Right lobe of liver (tissue), 6 donors: ENCODE data around the gene CLIC5. TPM values are rescaled to one million over a fixed set of nuclear protein-coding genes. Genes with fewer than 3 reads are reported as not detected.

Experiments
- ATAC-seq, 4 donors: fragments of 200-7000 bp; cut with Tn5 transposase; one replicate each; pipeline ENCODE4 v1.9.1; 2020; ENCODE audit warnings: mild to moderate bottlenecking in 4 of 4, moderate library complexity in 4 of 4
- DNase-seq, 3 donors: peaks; one replicate each; pipeline ENCODE4 v3.0.0-alpha.2; 2020
- H3K27ac ChIP-seq, 3 donors: fragments of 200-600 bp; one replicate each; pipeline ENCODE4 v1.8.0; 2022
- H3K27me3 ChIP-seq, 2 donors: fragments of 200-600 bp; one replicate each; pipeline ENCODE4 v1.8.0; 2022
- H3K36me3 ChIP-seq, 4 donors: fragments of 200-600 bp; sonication (generic) in 1 of 4; one replicate each; pipeline versions ENCODE4 v1.5.1 to v1.8.0; 2017 to 2022; ENCODE audit warnings: control low read depth in 1 of 4
- H3K4me1 ChIP-seq, 4 donors: fragments of 200-600 bp; sonication (generic) in 1 of 4; one replicate each; pipeline versions ENCODE4 v1.5.1 to v1.8.0; 2017 to 2022; ENCODE audit warnings: control low read depth in 1 of 4
- H3K4me3 ChIP-seq, 3 donors: fragments of 200-600 bp; one replicate each; pipeline ENCODE4 v1.8.0; 2022
- H3K9me3 ChIP-seq, 4 donors: fragments of 200-600 bp; sonication (generic) in 1 of 4; one replicate each; pipeline versions ENCODE4 v1.5.1 to v1.8.0; 2017 to 2022; ENCODE audit warnings: control low read depth in 1 of 4
- POLR2A ChIP-seq: fragments of 450-650 bp; IDR thresholded peaks from one replicate; pipeline ENCODE4 v1.6.1; 2017; ENCODE audit warnings: antibody characterized with exemption, mild to moderate bottlenecking
- WGBS: methylation state at CpG from one replicate; pipeline ENCODE4 v1.1.6; 2018; ENCODE audit warnings: low coverage, low lambda C conversion rate; ENCODE audit not compliant: insufficient coverage; ENCODE audit errors: missing lambda C conversion rate; 5-methylcytosine and 5-hydroxymethylcytosine counted together
- intact Hi-C, 2 donors: fragments of 100-400 bp; cut with DNase I; formaldehyde crosslinking; loops; one replicate each; pipeline versions ENCODE4 v1.11.2 to v1.14.1; 2022
- total RNA-seq, 6 experiments: library from RNA; depleted of rRNA in 2 of 6; stranded (reverse); fragments of >200 nt in 2 of 6; fragmentation: NEBNext Ultra II Directional in 3 of 6; extraction: Animal tissue kit (Norgen Biotek cat#: 25700) in 3 of 6; gene quantifications; one replicate each; pipeline versions ENCODE4 v1.1.0 to v1.2.4, GENCODE V29; 2016 to 2023
- TF ChIP-seq, protein P1 (sequence below), 4 donors: fragments of 200-600 bp in 3 of 4; fragments of 450-650 bp in 1 of 4; IDR thresholded peaks; one replicate each; pipeline versions ENCODE4 v1.5.1 to v1.8.0; 2016 to 2022; ENCODE audit warnings: antibody characterized with exemption in 4 of 4, mild to moderate bottlenecking in 2 of 4
- donor health status: DM: no; HTN: yes; CAD: no.
- donor health status: DM: no; HTN: no; CAD: no.
- donor health status: DM: no; HTN: no; CAD: no.
- donor health status: DM: no; HTN: yes; CAD: no.
- donor health status: DM: no; HTN: yes; CAD: no.

CLIC5 gene
- total RNA-seq, 6 experiments from 2014 or later, result 0.18 to 0.42 (median 0.29) TPM

GRCh38 chr6:46002264-46002663, 13.4 kb downstream of the CLIC5 start:
- ATAC-seq, result no peak
- 71% methylated on average over 1 of the region's 1 CpG for WGBS

DNA sequence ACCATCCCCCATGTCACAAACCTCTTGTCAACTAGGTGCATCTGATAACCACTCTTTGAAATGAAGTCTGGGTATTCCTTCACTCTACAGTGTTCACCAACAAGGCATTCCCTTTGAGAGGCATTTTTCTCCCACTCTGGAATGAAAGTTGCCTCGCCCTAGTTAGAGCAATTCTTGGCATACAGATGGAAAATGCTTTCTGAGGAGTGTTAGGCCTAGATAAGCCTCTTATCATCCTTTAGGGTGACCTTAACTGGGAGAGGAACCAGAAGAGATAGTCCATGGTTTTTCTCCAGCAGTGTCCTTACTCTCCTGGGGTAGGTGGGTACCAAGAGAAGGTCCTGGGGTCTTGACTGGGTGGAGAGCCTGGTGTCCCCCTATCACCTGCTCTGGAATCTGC, 14.8 kb downstream of the CLIC5 start:
- Histone ChIP-seq H3K27me3 (no peaks in the 10 kb centered on the region), H3K4me3 (no peak overlapping the region), H3K4me1 (no peaks in the 10 kb centered on the region), H3K9me3 (no peaks in the 10 kb centered on the region), H3K36me3 (no peaks in the 10 kb centered on the region), H3K27ac (no peak overlapping the region)
- DNase-seq (no peak), ATAC-seq (no peak)
- WGBS, result 56% methylated on average over 1 of the region's 1 CpG
- TF ChIP-seq POLR2A, result no peak
- TF ChIP-seq, protein P1, sequence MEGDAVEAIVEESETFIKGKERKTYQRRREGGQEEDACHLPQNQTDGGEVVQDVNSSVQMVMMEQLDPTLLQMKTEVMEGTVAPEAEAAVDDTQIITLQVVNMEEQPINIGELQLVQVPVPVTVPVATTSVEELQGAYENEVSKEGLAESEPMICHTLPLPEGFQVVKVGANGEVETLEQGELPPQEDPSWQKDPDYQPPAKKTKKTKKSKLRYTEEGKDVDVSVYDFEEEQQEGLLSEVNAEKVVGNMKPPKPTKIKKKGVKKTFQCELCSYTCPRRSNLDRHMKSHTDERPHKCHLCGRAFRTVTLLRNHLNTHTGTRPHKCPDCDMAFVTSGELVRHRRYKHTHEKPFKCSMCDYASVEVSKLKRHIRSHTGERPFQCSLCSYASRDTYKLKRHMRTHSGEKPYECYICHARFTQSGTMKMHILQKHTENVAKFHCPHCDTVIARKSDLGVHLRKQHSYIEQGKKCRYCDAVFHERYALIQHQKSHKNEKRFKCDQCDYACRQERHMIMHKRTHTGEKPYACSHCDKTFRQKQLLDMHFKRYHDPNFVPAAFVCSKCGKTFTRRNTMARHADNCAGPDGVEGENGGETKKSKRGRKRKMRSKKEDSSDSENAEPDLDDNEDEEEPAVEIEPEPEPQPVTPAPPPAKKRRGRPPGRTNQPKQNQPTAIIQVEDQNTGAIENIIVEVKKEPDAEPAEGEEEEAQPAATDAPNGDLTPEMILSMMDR (IDR thresholded peaks at IDR 0.05), result no peak
- intact Hi-C loops, result no loop called here

More at GRCh38 chr6:46002264-46002663, 13.4 kb downstream of the CLIC5 start:
- Histone ChIP-seq H3K4me3 (no peak overlapping the region), H3K27ac (no peak overlapping the region), H3K36me3 (no peaks in the 10 kb centered on the region), H3K9me3 (no peaks in the 10 kb centered on the region), H3K27me3 (no peaks in the 10 kb centered on the region), H3K4me1 (no peaks in the 10 kb centered on the region)
- intact Hi-C loops, result no loop called here
- TF ChIP-seq POLR2A, result no peak
- TF ChIP-seq, protein P1 (IDR thresholded peaks at IDR 0.05), result no peak
- DNase-seq, result no peak

GRCh38 chr6:45998524-45998923, 17.1 kb downstream of the CLIC5 start:
- TF ChIP-seq, protein P1 (IDR thresholded peaks at IDR 0.05), result no peak
- no peak for TF ChIP-seq POLR2A
- no peaks in the 10 kb centered on the region for H3K27me3 ChIP-seq
- DNase-seq (no peak), ATAC-seq (no peak)
- WGBS, result 57% methylated on average over 2 of the region's 2 CpGs
- no peaks in the 10 kb centered on the region for H3K4me1 ChIP-seq
- no peak overlapping the region for H3K27ac ChIP-seq
- H3K36me3 ChIP-seq, result no peaks in the 10 kb centered on the region
- H3K4me3 ChIP-seq, result no peak overlapping the region
- H3K9me3 ChIP-seq, result no peaks in the 10 kb centered on the region
- intact Hi-C loops, result no loop called here

- Histone ChIP-seq H3K36me3 (no peaks in the 10 kb centered on the region), H3K27ac (no peak overlapping the region), H3K4me1 (no peaks in the 10 kb centered on the region), H3K4me3 (no peak overlapping the region), H3K9me3 (no peaks in the 10 kb centered on the region), H3K27me3 (no peaks in the 10 kb centered on the region)
- ATAC-seq, result no peak
- 56% methylated on average over 5 of the region's 5 CpGs for WGBS
- intact Hi-C loops, result no loop called here
- no peak for TF ChIP-seq POLR2A
- TF ChIP-seq, protein P1 (IDR thresholded peaks at IDR 0.05), result no peak
- no peak for DNase-seq
Measured at GRCh38 chr6:45997875-45998506, 17.7 kb downstream of the CLIC5 start.

- no peak for ATAC-seq
- Histone ChIP-seq H3K9me3 (no peaks in the 10 kb centered on the region), H3K36me3 (no peaks in the 10 kb centered on the region), H3K27me3 (no peaks in the 10 kb centered on the region), H3K4me3 (no peak overlapping the region), H3K27ac (no peak overlapping the region), H3K4me1 (no peaks in the 10 kb centered on the region)
- no peak for TF ChIP-seq POLR2A
- TF ChIP-seq, protein P1 (IDR thresholded peaks at IDR 0.05), result no peak
- DNase-seq, result no peak
- intact Hi-C loops, result no loop called here
- WGBS, result 25% methylated on average over 1 of the region's 1 CpG
Measured at GRCh38 chr6:45991189-45991588, 24.5 kb downstream of the CLIC5 start.
